Lower lobe of right lung (tissue), 2 donors: Measurements from ENCODE around the gene SPPL2C. TPM values are rescaled to one million over a fixed set of nuclear protein-coding genes. Genes with fewer than 3 reads are reported as not detected.
"Not testable (repeated sequence)": the region's sequence is repeated elsewhere in the genome, so short reads cannot be mapped to it uniquely, and the experiment has no call there.

Experiments used
- ATAC-seq, 2 donors: fragments of 200-7000 bp; cut with Tn5 transposase; one replicate each; pipeline ENCODE4 v1.9.1; 2020 to 2022; ENCODE audit warnings: mild to moderate bottlenecking in 2 of 2, moderate library complexity in 2 of 2
- DNase-seq: peaks from one replicate; pipeline ENCODE4 v3.0.0-alpha.2; 2020
- H3K27ac ChIP-seq: fragments of 200-600 bp; one replicate; pipeline ENCODE4 v1.8.0; 2022
- H3K27me3 ChIP-seq: fragments of 200-600 bp; one replicate; pipeline ENCODE4 v1.8.0; 2022; ENCODE audit warnings: low read depth
- H3K36me3 ChIP-seq: fragments of 200-600 bp; one replicate; pipeline ENCODE4 v1.8.0; 2022; ENCODE audit warnings: mild to moderate bottlenecking
- H3K4me1 ChIP-seq: fragments of 200-600 bp; one replicate; pipeline ENCODE4 v1.8.0; 2022
- H3K4me3 ChIP-seq: fragments of 200-600 bp; one replicate; pipeline ENCODE4 v1.8.0; 2022; ENCODE audit warnings: mild to moderate bottlenecking
- H3K9me3 ChIP-seq: fragments of 200-600 bp; one replicate; pipeline ENCODE4 v1.8.0; 2022
- intact Hi-C: fragments of 100-400 bp; cut with DNase I; formaldehyde crosslinking; loops from one replicate; pipeline ENCODE4 v1.11.0; 2022
- total RNA-seq: library from RNA; stranded (reverse); fragmentation: NEBNext Ultra II Directional; extraction: Animal tissue kit (Norgen Biotek cat#: 25700); gene quantifications from one replicate; pipeline ENCODE4 v1.2.1, GENCODE V29; 2021
- TF ChIP-seq, protein P1 (sequence below): fragments of 200-600 bp; IDR thresholded peaks from one replicate; pipeline ENCODE4 v1.8.0; 2022; ENCODE audit warnings: antibody characterized with exemption, mild to moderate bottlenecking
- donor health status: DM: no; HTN: yes; CAD: no; lungs with severe emphysema.

The SPPL2C gene
- total RNA-seq, 1 donor from 2014 or later: not detected

DNA sequence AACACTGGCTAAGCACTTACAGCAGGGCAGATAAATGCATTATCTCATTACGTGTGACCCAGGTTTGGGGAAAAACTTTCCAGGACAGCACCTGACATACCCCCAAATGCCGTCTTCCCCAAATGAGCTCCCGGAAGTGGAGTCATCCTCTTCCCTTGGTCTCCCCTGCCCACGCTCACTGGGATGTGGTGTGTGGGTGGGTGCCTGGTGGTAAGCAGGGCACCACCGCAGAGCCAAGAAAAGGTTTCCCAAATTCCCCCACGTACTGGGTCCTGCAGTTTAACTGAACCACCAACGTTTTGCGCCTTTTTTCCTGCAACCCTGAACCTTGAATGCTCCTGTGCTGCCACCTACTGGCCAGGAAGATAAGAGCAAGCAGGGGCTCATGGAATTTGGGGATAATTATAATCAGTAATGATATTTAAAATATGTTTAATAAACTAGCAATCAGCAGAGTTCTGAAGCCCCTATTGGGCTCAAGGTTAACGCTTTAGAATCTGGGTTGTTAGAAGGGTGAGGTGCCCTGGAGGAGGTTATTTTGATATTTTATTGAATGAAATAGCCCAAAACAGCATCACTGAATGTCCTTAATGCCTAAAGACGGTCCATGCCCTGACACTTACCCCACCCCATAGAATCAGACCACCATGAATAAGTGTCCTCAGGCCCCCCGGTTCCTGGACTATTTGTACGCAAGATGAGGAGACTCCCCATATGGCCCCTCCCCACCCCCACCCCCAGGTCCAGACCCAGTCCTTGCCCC, 8.0 kb downstream of the SPPL2C start:
- Histone ChIP-seq H3K27ac (no peak overlapping the region), H3K27me3 (peaks cover 39% of the 10 kb centered on the region), H3K9me3 (no peaks in the 10 kb centered on the region), H3K4me1 (no peaks in the 10 kb centered on the region), H3K4me3 (no peak overlapping the region), H3K36me3 (no peaks in the 10 kb centered on the region)
- intact Hi-C loops: no loop called here
- TF ChIP-seq, protein P1, sequence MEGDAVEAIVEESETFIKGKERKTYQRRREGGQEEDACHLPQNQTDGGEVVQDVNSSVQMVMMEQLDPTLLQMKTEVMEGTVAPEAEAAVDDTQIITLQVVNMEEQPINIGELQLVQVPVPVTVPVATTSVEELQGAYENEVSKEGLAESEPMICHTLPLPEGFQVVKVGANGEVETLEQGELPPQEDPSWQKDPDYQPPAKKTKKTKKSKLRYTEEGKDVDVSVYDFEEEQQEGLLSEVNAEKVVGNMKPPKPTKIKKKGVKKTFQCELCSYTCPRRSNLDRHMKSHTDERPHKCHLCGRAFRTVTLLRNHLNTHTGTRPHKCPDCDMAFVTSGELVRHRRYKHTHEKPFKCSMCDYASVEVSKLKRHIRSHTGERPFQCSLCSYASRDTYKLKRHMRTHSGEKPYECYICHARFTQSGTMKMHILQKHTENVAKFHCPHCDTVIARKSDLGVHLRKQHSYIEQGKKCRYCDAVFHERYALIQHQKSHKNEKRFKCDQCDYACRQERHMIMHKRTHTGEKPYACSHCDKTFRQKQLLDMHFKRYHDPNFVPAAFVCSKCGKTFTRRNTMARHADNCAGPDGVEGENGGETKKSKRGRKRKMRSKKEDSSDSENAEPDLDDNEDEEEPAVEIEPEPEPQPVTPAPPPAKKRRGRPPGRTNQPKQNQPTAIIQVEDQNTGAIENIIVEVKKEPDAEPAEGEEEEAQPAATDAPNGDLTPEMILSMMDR: peak; percentile 89
- no peak for DNase-seq
- ATAC-seq: peak; percentile 50 to 59

- intact Hi-C loops: no loop called here
- H3K4me3 ChIP-seq: no peak overlapping the region
- no peak overlapping the region for H3K27ac ChIP-seq
- TF ChIP-seq, protein P1: no peak
- no peaks in the 10 kb centered on the region for H3K4me1 ChIP-seq
- peaks cover 36% of the 10 kb centered on the region for H3K27me3 ChIP-seq
- no peaks in the 10 kb centered on the region for H3K9me3 ChIP-seq
- DNase-seq (no peak), ATAC-seq (no peak)
- H3K36me3 ChIP-seq: no peaks in the 10 kb centered on the region
Measured at GRCh38 chr17:45854209-45854608, 9.5 kb downstream of the SPPL2C start.

- H3K27me3 ChIP-seq: peaks cover 38% of the 10 kb centered on the region
- H3K27ac ChIP-seq: no peak overlapping the region
- no peak overlapping the region for H3K4me3 ChIP-seq
- intact Hi-C loops: no loop called here
- no peaks in the 10 kb centered on the region for H3K4me1 ChIP-seq
- DNase-seq: no peak
- no peaks in the 10 kb centered on the region for H3K36me3 ChIP-seq
- H3K9me3 ChIP-seq: no peaks in the 10 kb centered on the region
- TF ChIP-seq, protein P1: no peak
- ATAC-seq: no peak
Measured at GRCh38 chr17:45855691-45856336, 11.1 kb downstream of the SPPL2C start.

DNA sequence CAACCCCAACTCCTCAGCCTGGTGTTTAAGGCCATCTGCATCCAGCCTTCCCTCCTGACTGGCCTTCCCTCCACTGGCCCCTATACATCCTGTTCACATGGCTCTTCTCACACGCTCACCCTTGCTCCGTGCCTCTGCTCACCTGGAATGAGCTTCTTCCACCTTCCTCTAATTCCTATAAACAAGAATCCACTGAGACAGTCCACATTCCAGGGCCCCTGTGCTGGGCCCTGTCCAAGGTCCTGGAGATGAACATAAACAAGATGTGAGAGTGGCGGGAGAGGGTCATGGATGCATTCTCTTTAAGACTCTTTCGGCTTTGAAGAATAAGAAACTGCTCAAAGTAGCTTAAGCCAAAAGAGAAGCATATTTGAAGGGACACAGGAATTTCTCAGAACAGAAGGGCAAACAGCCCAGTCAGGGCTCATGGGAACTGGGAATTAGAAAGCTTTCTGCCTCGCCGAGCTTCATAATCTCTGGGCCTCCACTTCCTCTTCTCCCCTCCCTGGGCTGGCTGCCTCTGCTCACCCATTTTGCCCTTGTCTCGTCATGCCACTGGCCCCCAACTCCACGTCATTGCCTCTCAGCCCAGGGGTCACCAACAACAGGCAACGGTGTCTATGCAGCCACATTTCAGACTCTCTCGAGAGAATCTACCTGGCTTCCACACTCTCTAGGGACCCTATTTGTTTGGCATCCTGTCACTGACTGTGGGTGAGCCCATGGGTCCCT, 13.5 kb downstream of the SPPL2C start:
- H3K27ac ChIP-seq: no peak overlapping the region
- no peaks in the 10 kb centered on the region for H3K36me3 ChIP-seq
- no peaks in the 10 kb centered on the region for H3K9me3 ChIP-seq
- no peak overlapping the region for H3K4me3 ChIP-seq
- intact Hi-C loops: no loop called here
- peaks cover 24% of the 10 kb centered on the region for H3K27me3 ChIP-seq
- DNase-seq (no peak), ATAC-seq (no peak)
- TF ChIP-seq, protein P1: no peak
- H3K4me1 ChIP-seq: no peaks in the 10 kb centered on the region

- H3K27ac ChIP-seq: no peak overlapping the region
- H3K4me1 ChIP-seq: no peaks in the 10 kb centered on the region
- H3K36me3 ChIP-seq: no peaks in the 10 kb centered on the region
- ATAC-seq (no peak), DNase-seq (no peak)
- H3K27me3 ChIP-seq: peaks cover 30% of the 10 kb centered on the region
- TF ChIP-seq, protein P1: no peak
- intact Hi-C loops: no loop called here
- H3K9me3 ChIP-seq: no peaks in the 10 kb centered on the region
- no peak overlapping the region for H3K4me3 ChIP-seq
Measured at GRCh38 chr17:45861165-45861564, 16.5 kb downstream of the SPPL2C start.

DNA sequence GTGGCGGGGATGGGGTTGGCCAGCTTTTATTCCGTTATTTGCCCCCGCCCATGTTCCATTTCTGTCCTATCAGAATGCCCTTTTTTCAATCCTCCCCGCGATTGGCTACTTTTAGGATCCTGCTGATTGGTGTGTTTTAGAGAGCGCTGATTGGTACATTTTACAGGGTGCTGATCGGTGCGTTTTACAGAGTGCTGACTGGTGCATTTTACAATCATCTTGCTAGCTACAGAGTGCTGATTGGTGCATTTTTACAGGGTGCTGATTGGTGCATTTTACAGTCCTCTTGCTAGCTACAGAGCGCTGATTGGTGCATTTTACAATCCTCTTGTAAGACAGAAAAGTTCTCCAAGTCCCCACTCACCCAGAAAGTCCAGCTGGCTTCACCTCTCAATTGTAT, 17.4 kb downstream of the SPPL2C start:
- H3K9me3 ChIP-seq, DNase-seq, H3K27ac ChIP-seq, ATAC-seq, H3K4me3 ChIP-seq, H3K4me1 ChIP-seq, H3K36me3 ChIP-seq, intact Hi-C loops: not testable (repeated sequence)
- H3K27me3 ChIP-seq: peaks cover 30% of the 10 kb centered on the region
